KMS-11 (cell line): ENCODE data around the gene PCDHGA4.

Experiments
- H2AFZ ChIP-seq: fragments of 200-600 bp; sonication (generic); 2 replicates; pipeline ENCODE4 v1.6.1; 2016; ENCODE audit warnings: antibody characterized with exemption, mixed run types, low read depth
- H3K27ac ChIP-seq: fragments of 200-600 bp; sonication (generic); 2 replicates; pipeline ENCODE4 v1.6.1; 2016; ENCODE audit warnings: mild to moderate bottlenecking, mixed run types
- H3K27me3 ChIP-seq: fragments of 200-600 bp; sonication (generic); 2 replicates; pipeline ENCODE4 v1.6.1; 2017; ENCODE audit warnings: mild to moderate bottlenecking, low read depth, mixed run types, moderate library complexity; ENCODE audit not compliant: insufficient read depth
- H3K36me3 ChIP-seq: fragments of 200-600 bp; sonication (generic); 2 replicates; pipeline ENCODE4 v1.6.1; 2017; ENCODE audit warnings: mild to moderate bottlenecking, mixed run types; ENCODE audit not compliant: insufficient read depth
- H3K4me1 ChIP-seq: fragments of 200-600 bp; sonication (generic); 2 replicates; pipeline ENCODE4 v1.6.1; 2016; ENCODE audit warnings: mild to moderate bottlenecking, low read depth, mixed run types; ENCODE audit not compliant: poor library complexity, severe bottlenecking
- H3K4me2 ChIP-seq: fragments of 200-600 bp; sonication (generic); 2 replicates; pipeline ENCODE4 v1.7.0; 2016; ENCODE audit warnings: mild to moderate bottlenecking, mixed run types
- H3K4me3 ChIP-seq: fragments of 200-600 bp; sonication (generic); IDR thresholded peaks from 2 replicates; pipeline ENCODE4 v1.6.1; 2017; ENCODE audit warnings: low read depth, low read length, mixed read lengths; ENCODE audit not compliant: insufficient read depth
- H3K79me2 ChIP-seq: fragments of 200-600 bp; sonication (generic); 2 replicates; pipeline ENCODE4 v1.6.1; 2016; ENCODE audit warnings: low read depth, mixed run types; ENCODE audit not compliant: insufficient read depth
- H3K9ac ChIP-seq: fragments of 200-600 bp; sonication (generic); 2 replicates; pipeline ENCODE4 v1.6.1; 2016; ENCODE audit warnings: mild to moderate bottlenecking, mixed run types
- H4K20me1 ChIP-seq: fragments of 200-600 bp; sonication (generic); 2 replicates; pipeline ENCODE4 v1.6.1; 2016; ENCODE audit warnings: mild to moderate bottlenecking, mixed run types; ENCODE audit not compliant: insufficient read depth
- CTCF ChIP-seq: fragments of 200-600 bp; sonication (generic); conservative IDR thresholded peaks from 2 replicates; pipeline ENCODE4 v1.6.1; 2017; ENCODE audit warnings: low read depth, mild to moderate bottlenecking, antibody characterized with exemption, low read length, moderate library complexity, mixed read lengths

Gene PCDHGA4

DNA sequence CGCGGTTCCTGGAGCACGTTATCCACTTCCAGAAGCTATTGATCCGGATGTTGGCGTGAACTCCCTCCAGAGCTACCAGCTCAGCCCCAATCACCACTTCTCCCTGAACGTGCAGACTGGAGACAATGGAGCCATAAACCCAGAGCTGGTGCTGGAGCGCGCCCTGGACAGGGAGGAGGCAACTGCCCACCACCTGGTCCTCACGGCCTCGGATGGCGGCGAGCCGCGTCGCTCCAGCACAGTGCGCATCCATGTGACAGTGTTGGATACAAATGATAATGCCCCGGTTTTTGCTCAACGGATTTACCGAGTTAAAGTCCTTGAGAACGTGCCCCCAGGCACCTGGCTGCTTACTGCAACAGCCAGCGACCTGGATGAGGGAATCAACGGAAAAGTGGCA is 48.6 kb downstream of the PCDHGA4 start:
- H2AFZ ChIP-seq: no peak overlapping the region
- TF ChIP-seq CTCF: no peak
- no peak overlapping the region for H3K27ac ChIP-seq
- no peaks in the 10 kb centered on the region for H3K79me2 ChIP-seq
- no peaks in the 10 kb centered on the region for H3K27me3 ChIP-seq
- H3K4me3 ChIP-seq: no peak overlapping the region
- no peak overlapping the region for H3K9ac ChIP-seq
- H3K4me1 ChIP-seq: no peaks in the 10 kb centered on the region
- no peaks in the 10 kb centered on the region for H3K36me3 ChIP-seq
- H3K4me2 ChIP-seq: no peak overlapping the region
- no peaks in the 10 kb centered on the region for H4K20me1 ChIP-seq
